Trophoblast cell (in vitro differentiated cells and primary cell): ENCODE measurements around the gene TBC1D16.
"Not testable (repeated sequence)": the region's sequence is repeated elsewhere in the genome, so short reads cannot be mapped to it uniquely, and the experiment has no call there.

Experiments
- DNase-seq, 2 donors: peaks; one replicate each; pipeline ENCODE4 v3.0.0-alpha.2; 2016
- H2AFZ ChIP-seq: 2 replicates; pipeline ENCODE4 v1.6.1; 2013; ENCODE audit warnings: low read length, moderate library complexity, mild to moderate bottlenecking; ENCODE audit not compliant: insufficient read depth, poor library complexity
- H2AK5ac ChIP-seq: 2 replicates; pipeline ENCODE4 v1.6.1; 2013; ENCODE audit warnings: mild to moderate bottlenecking, low read length
- H2BK120ac ChIP-seq: 2 replicates; pipeline ENCODE4 v1.6.1; 2013; ENCODE audit warnings: low read length, mild to moderate bottlenecking, moderate library complexity; ENCODE audit not compliant: insufficient read depth, poor library complexity
- H2BK12ac ChIP-seq: 2 replicates; pipeline ENCODE4 v1.6.1; 2013; ENCODE audit warnings: mild to moderate bottlenecking, low read length, moderate library complexity
- H2BK5ac ChIP-seq: 2 replicates; pipeline ENCODE4 v1.6.1; 2013; ENCODE audit warnings: low read length, low read depth, moderate library complexity, mild to moderate bottlenecking; ENCODE audit not compliant: poor library complexity
- H3K14ac ChIP-seq: 2 replicates; pipeline ENCODE4 v1.6.1; 2013; ENCODE audit warnings: mild to moderate bottlenecking, low read length
- H3K18ac ChIP-seq: 2 replicates; pipeline ENCODE4 v1.6.1; 2013; ENCODE audit warnings: mild to moderate bottlenecking, low read length
- H3K23ac ChIP-seq: 2 replicates; pipeline ENCODE4 v1.6.1; 2013; ENCODE audit warnings: low read length
- H3K27ac ChIP-seq: 2 replicates; pipeline ENCODE4 v1.5.1; 2013; ENCODE audit warnings: low read depth, mild to moderate bottlenecking, inconsistent platforms, low read length, moderate library complexity
- H3K27me3 ChIP-seq: 2 replicates; pipeline ENCODE4 v1.6.1; 2013; ENCODE audit warnings: inconsistent platforms, mild to moderate bottlenecking, low read length, moderate library complexity; ENCODE audit not compliant: insufficient read depth
- H3K36me3 ChIP-seq, 2 experiments: 1 replicate in 1 of 2; 2 replicates in 1 of 2; pipeline ENCODE4 v1.6.1; 2013; ENCODE audit warnings: low read length in 2 of 2, mild to moderate bottlenecking in 2 of 2, moderate library complexity in 1 of 2; ENCODE audit not compliant: insufficient read depth in 2 of 2, control insufficient read depth in 1 of 2
- H3K4ac ChIP-seq: 2 replicates; pipeline ENCODE4 v1.6.1; 2013; ENCODE audit warnings: low read depth, mild to moderate bottlenecking, low read length, moderate library complexity
- H3K4me1 ChIP-seq, 2 experiments: 1 replicate in 1 of 2; 2 replicates in 1 of 2; pipeline ENCODE4 v1.6.1; 2013; ENCODE audit warnings: low read length in 2 of 2, mild to moderate bottlenecking in 2 of 2, moderate library complexity in 1 of 2; ENCODE audit not compliant: insufficient read depth in 2 of 2, control insufficient read depth in 1 of 2
- H3K4me2 ChIP-seq: 2 replicates; pipeline ENCODE4 v1.6.1; 2013; ENCODE audit warnings: inconsistent platforms, mild to moderate bottlenecking, low read length, moderate library complexity
- H3K4me3 ChIP-seq: 2 replicates; pipeline ENCODE4 v1.5.1; 2013; ENCODE audit warnings: mild to moderate bottlenecking, low read depth, low read length, inconsistent platforms
- H3K79me1 ChIP-seq: one replicate; pipeline ENCODE4 v1.6.1; 2013; ENCODE audit warnings: low read length
- H3K79me2 ChIP-seq: 2 replicates; pipeline ENCODE4 v1.6.1; 2013; ENCODE audit warnings: low read length, mild to moderate bottlenecking; ENCODE audit not compliant: control insufficient read depth, insufficient read depth, poor library complexity
- H3K9ac ChIP-seq: 2 replicates; pipeline ENCODE4 v1.6.1; 2013; ENCODE audit warnings: mild to moderate bottlenecking, low read length
- H3K9me3 ChIP-seq: 2 replicates; pipeline ENCODE4 v1.6.1; 2013; ENCODE audit warnings: low read depth, mild to moderate bottlenecking, control low read depth, inconsistent platforms, low read length; ENCODE audit not compliant: insufficient read depth
- H4K12ac ChIP-seq: 2 replicates; pipeline ENCODE4 v1.6.1; 2013; ENCODE audit warnings: low read depth, mild to moderate bottlenecking, low read length, moderate library complexity
- H4K8ac ChIP-seq: 2 replicates; pipeline ENCODE4 v1.6.1; 2013; ENCODE audit warnings: low read depth, mild to moderate bottlenecking, low read length, moderate library complexity
- H4K91ac ChIP-seq: one replicate; pipeline ENCODE4 v1.6.1; 2013; ENCODE audit warnings: low read depth, mild to moderate bottlenecking, low read length, moderate library complexity
- WGBS: extraction: QIAGEN DNeasy Blood & Tissue Kit; methylation state at CpG from one replicate; pipeline ENCODE4 v1.1.7; 2013; ENCODE audit warnings: missing lambda C conversion rate; ENCODE audit not compliant: insufficient read length, insufficient coverage; ENCODE audit errors: extremely low coverage; 5-methylcytosine and 5-hydroxymethylcytosine counted together

The TBC1D16 gene

DNA sequence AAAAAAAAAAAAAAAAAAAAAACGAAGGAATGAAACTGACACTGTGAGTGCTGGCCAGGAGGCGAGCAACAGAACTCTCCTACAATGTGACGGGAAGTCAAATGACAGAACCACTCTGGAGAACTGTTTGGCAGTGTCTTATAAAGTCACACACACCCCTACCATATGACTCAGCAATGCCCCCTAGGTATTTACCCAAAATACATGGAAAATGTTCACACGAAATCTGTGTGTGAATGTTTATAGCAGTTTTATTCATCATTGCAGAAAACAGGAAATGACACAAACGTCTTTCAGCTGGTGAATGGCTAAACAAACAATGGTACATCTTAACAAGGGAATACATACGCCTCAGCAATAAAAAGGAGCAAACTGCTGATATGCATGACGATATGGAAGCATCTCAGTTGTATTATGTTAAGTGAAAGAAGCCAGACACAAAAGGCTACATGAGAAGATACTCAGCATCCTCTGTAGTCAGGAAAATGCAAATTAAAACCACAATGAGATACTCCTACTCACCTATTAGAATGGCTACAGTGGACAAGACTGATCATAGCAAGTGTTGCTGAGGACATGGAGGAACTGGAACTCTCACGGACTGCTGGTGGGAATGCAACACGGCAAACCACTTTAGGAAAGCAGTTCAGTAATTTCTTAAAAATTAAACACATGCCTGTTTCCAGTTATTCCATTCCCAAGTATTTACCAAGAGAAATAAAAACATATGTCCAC, 74.7 kb downstream of the TBC1D16 start:
- no peak overlapping the region for H3K23ac ChIP-seq
- no peak overlapping the region for H4K91ac ChIP-seq
- no peaks in the 10 kb centered on the region for H3K36me3 ChIP-seq
- no peak overlapping the region for H4K8ac ChIP-seq
- no peaks in the 10 kb centered on the region for H3K79me2 ChIP-seq
- DNase-seq = no peak
- no peak overlapping the region for H2BK5ac ChIP-seq
- H3K27ac ChIP-seq = no peak overlapping the region
- H3K4me1 ChIP-seq = no peaks in the 10 kb centered on the region
- no peak overlapping the region for H2BK120ac ChIP-seq
- H2AFZ ChIP-seq = no peak overlapping the region
- H3K4me3 ChIP-seq = no peak overlapping the region
- H3K27me3 ChIP-seq = no peaks in the 10 kb centered on the region
- H2BK12ac ChIP-seq = no peak overlapping the region
- no peak overlapping the region for H4K12ac ChIP-seq
- H3K79me1 ChIP-seq = no peaks in the 10 kb centered on the region
- H3K4ac ChIP-seq = no peak overlapping the region
- no peak overlapping the region for H3K4me2 ChIP-seq
- no peak overlapping the region for H3K18ac ChIP-seq
- no peak overlapping the region for H2AK5ac ChIP-seq
- no peak overlapping the region for H3K14ac ChIP-seq
- H3K9ac ChIP-seq = no peak overlapping the region
- WGBS = no CpG with 5 or more reads among the region's 9 CpGs
- H3K9me3 ChIP-seq = no peaks in the 10 kb centered on the region

DNA sequence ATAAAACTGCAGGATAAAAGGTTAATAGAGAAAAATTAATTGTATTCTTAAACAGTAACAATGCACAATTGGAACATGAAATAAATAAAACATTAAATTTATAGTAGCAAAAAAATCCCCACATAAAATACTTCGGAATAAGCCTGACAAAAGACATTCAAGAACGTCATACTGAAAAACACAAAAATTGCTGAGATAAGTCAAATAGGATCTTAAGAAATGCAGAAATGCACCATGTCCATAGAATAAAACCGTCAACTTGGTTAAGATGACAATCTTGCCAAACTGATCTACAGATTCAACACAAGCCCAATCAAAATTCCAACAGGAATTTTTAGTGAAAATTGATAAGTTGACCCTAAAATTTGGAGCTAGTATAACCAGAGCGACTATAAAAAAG, 76.6 kb downstream of the TBC1D16 start:
- Histone ChIP-seq H3K18ac (no peak overlapping the region), H2AFZ (no peak overlapping the region), H3K36me3 (no peaks in the 10 kb centered on the region), H2BK12ac (no peak overlapping the region), H3K4me3 (no peak overlapping the region), H3K79me2 (no peaks in the 10 kb centered on the region), H3K27me3 (no peaks in the 10 kb centered on the region), H3K9ac (no peak overlapping the region), H3K79me1 (no peaks in the 10 kb centered on the region), H3K23ac (no peak overlapping the region), H3K4me1 (peaks cover 0 to 3% of the 10 kb centered on the region in 2 experiments), H2BK120ac (no peak overlapping the region), H3K9me3 (no peaks in the 10 kb centered on the region), H4K91ac (no peak overlapping the region), H3K4me2 (no peak overlapping the region), H3K14ac (no peak overlapping the region), H2AK5ac (no peak overlapping the region), H3K27ac (no peak overlapping the region), H4K8ac (no peak overlapping the region), H4K12ac (no peak overlapping the region), H3K4ac (no peak overlapping the region), H2BK5ac (no peak overlapping the region)
- DNase-seq = no peak
- no CpG with 5 or more reads among the region's 4 CpGs for WGBS

DNA sequence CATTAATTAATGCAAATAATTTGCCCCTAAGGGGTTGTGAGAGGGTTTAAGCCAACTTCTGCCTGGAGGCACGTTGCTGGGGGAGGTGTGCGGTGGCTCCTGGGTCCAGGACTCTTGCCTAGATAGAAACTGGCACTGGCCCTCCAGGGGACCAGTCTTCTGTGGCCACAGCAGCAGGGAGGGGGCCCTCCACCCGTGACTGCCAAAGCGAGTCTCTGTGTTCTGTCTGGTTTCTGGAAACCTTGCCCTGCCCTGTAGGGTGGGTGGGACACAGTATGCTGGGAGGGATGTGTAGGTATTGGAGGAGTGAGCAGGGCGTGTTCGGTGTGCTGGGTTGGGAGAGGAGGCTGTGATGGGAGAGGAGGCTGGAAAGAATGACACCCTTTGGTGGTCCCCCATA, 78.8 kb downstream of the TBC1D16 start:
- Histone ChIP-seq H3K18ac (no peak overlapping the region), H3K4me3 (no peak overlapping the region), H2BK5ac (no peak overlapping the region), H3K4ac (no peak overlapping the region), H3K9ac (no peak overlapping the region), H2AFZ (no peak overlapping the region), H3K79me1 (peaks cover 2% of the 10 kb centered on the region), H3K27me3 (no peaks in the 10 kb centered on the region), H3K14ac (no peak overlapping the region), H4K91ac (no peak overlapping the region), H4K8ac (no peak overlapping the region), H3K36me3 (no peaks in the 10 kb centered on the region), H3K27ac (no peak overlapping the region), H3K9me3 (no peaks in the 10 kb centered on the region), H2BK12ac (no peak overlapping the region), H4K12ac (no peak overlapping the region), H2BK120ac (no peak overlapping the region), H2AK5ac (no peak overlapping the region), H3K23ac (no peak overlapping the region), H3K4me2 (no peak overlapping the region), H3K4me1 (peaks cover 8 to 11% of the 10 kb centered on the region in 2 experiments), H3K79me2 (no peaks in the 10 kb centered on the region)
- no peak for DNase-seq
- no CpG with 5 or more reads among the region's 6 CpGs for WGBS

DNA sequence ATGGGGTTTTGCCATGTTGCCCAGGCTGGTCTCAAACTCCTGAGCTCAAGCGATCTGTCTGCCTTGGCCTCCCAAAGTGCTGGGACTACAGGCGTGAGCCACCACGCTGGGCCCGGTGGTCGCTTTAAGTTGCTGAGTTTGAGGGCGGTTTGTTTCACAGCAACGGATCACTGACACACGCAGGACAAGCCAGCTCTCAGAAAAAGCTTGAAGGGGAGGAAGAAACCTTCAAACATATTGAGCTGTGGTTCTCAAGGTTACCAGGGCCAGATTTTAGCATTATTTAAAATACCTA, 79.3 kb downstream of the TBC1D16 start:
- not testable (repeated sequence) for H3K4me2 ChIP-seq, H2BK12ac ChIP-seq, H2AFZ ChIP-seq, H3K9me3 ChIP-seq, H3K27ac ChIP-seq, H3K79me2 ChIP-seq, H4K91ac ChIP-seq, H2BK120ac ChIP-seq, H3K36me3 ChIP-seq, H3K9ac ChIP-seq, H3K14ac ChIP-seq, H3K18ac ChIP-seq, H3K4me3 ChIP-seq, H3K27me3 ChIP-seq, H3K79me1 ChIP-seq, H2AK5ac ChIP-seq, H2BK5ac ChIP-seq, H3K4ac ChIP-seq, H3K23ac ChIP-seq, DNase-seq, H4K8ac ChIP-seq, H4K12ac ChIP-seq
- WGBS = no CpG with 5 or more reads among the region's 8 CpGs
- peaks cover 12 to 16% of the 10 kb centered on the region in 2 experiments for H3K4me1 ChIP-seq
